ENCODE measurements around the gene NXPH2. TPM values are rescaled to one million over a fixed set of nuclear protein-coding genes. Genes with fewer than 3 reads are reported as not detected.

NXPH2 gene
- total and polyA plus RNA-seq, 2 of the 13 experiments (the other 11 are each of a cell fraction or from before 2014, with no cell fraction given), result not detected

DNA sequence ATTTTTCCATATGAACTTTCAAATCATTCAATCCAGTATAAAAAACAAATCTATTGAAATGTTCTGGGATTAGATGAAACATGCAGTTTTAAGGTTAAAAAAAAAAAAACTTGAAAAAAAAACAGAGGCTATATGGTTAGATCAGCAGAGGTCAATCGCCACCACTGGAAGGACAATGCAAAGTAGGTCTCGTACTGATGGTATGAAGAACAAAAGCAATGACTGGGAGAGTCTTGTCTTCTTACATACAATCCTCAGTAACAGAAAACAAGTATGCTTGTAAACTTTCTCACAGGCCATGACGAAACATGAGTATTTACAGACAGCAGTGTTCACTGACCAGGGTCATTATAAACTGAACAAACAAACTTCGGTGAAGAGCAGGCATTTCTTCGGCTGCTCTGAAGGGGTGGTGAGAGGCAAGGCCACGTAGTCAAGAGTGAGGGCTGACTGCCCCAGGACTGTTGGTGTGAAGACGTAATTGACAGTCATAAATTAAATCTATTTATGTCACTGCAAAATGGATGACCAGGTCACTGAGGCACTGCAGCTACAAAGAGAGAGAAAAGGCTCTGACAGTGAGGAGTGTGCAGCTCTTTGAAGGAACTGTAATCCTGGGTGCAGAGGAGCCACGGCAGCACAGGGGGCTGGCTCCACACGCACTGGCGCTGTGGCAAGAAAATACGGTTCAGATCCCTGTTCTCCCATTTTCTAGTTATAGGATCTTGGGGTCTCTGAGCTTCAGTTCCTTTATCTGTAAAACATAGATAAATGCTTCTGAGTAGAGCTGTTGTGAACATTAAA is 60.0 kb downstream of the NXPH2 start (continued):
- TF ChIP-seq RBM39 (IDR thresholded peaks at IDR 0.05; ENCODE audit: low read depth, low read length, poor library complexity, severe bottlenecking) (no peak), ARHGAP35 (CRISPR knock-in tag; IDR thresholded peaks at IDR 0.05; ENCODE audit: borderline replicate concordance) (no peak), ZNF101 (CRISPR knock-in tag; IDR thresholded peaks at IDR 0.05; ENCODE audit: borderline replicate concordance, low read depth) (no peak), SP4 (CRISPR knock-in tag; IDR thresholded peaks at IDR 0.05) (no peak), ZNF780A (CRISPR knock-in tag; IDR thresholded peaks at IDR 0.05) (no peak), ETV5 (CRISPR knock-in tag; IDR thresholded peaks at IDR 0.05; ENCODE audit: borderline replicate concordance) (no peak), IKZF1 (IDR thresholded peaks at IDR 0.05) (no peak), ZNF891 (CRISPR knock-in tag; IDR thresholded peaks at IDR 0.05) (no peak), ZNF24 (IDR thresholded peaks at IDR 0.05) (no peak)
- TF ChIP-seq, protein P1, sequence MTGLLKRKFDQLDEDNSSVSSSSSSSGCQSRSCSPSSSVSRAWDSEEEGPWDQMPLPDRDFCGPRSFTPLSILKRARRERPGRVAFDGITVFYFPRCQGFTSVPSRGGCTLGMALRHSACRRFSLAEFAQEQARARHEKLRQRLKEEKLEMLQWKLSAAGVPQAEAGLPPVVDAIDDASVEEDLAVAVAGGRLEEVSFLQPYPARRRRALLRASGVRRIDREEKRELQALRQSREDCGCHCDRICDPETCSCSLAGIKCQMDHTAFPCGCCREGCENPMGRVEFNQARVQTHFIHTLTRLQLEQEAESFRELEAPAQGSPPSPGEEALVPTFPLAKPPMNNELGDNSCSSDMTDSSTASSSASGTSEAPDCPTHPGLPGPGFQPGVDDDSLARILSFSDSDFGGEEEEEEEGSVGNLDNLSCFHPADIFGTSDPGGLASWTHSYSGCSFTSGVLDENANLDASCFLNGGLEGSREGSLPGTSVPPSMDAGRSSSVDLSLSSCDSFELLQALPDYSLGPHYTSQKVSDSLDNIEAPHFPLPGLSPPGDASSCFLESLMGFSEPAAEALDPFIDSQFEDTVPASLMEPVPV (CRISPR knock-in tag; IDR thresholded peaks at IDR 0.05), result no peak
- TF ChIP-seq, protein P2, sequence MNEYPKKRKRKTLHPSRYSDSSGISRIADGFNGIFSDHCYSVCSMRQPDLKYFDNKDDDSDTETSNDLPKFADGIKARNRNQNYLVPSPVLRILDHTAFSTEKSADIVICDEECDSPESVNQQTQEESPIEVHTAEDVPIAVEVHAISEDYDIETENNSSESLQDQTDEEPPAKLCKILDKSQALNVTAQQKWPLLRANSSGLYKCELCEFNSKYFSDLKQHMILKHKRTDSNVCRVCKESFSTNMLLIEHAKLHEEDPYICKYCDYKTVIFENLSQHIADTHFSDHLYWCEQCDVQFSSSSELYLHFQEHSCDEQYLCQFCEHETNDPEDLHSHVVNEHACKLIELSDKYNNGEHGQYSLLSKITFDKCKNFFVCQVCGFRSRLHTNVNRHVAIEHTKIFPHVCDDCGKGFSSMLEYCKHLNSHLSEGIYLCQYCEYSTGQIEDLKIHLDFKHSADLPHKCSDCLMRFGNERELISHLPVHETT (CRISPR knock-in tag; conservative IDR thresholded peaks at IDR 0.05), result no peak

Measured in HepG2 (cell line).